H1 (cell line): ENCODE measurements around the gene IMPDH1.

ENCODE experiments used
- CREB1 ChIP-seq: IDR thresholded peaks from 2 replicates; pipeline ENCODE4 v1.6.1; 2012; ENCODE audit warnings: inconsistent platforms
- CTCF ChIP-seq, 3 experiments: IDR thresholded peaks; 1 replicate in 2 of 3; 2 replicates in 1 of 3; pipeline versions ENCODE4 v1.5.1 to v1.6.1; 2011; ENCODE audit warnings: low read length in 3 of 3, mild to moderate bottlenecking in 3 of 3, inconsistent platforms in 2 of 3, low read depth in 1 of 3, moderate library complexity in 1 of 3; ENCODE audit not compliant: insufficient read depth in 1 of 3; ENCODE audit errors: control extremely low read depth in 1 of 3
- POLR2A ChIP-seq, 2 experiments: IDR thresholded peaks; 1 replicate in 1 of 2; 2 replicates in 1 of 2; pipeline ENCODE4 v1.6.1; 2011; ENCODE audit warnings: low read depth in 2 of 2, low read length in 2 of 2, mild to moderate bottlenecking in 2 of 2; ENCODE audit errors: control extremely low read depth in 1 of 2
- SIN3A ChIP-seq, 2 experiments: IDR thresholded peaks in 1 of 2; conservative IDR thresholded peaks in 1 of 2; 2 replicates each; pipeline ENCODE4 v1.6.1; 2011 to 2012; ENCODE audit warnings: low read length in 2 of 2, improper control_type of control experiment in 1 of 2, low read depth in 1 of 2, mild to moderate bottlenecking in 1 of 2
- TAF1 ChIP-seq: IDR thresholded peaks from 2 replicates; pipeline ENCODE4 v1.6.1; 2011; ENCODE audit warnings: mild to moderate bottlenecking, low read depth, low read length

- TF ChIP-seq SIN3A (conservative IDR thresholded peaks at IDR 0.05 in 1 of 2, IDR thresholded peaks at IDR 0.05 in 1 of 2; ENCODE audit: low read depth in 1 of 2, low read length in 2 of 2) (no peak), CREB1 (no peak), CTCF (IDR thresholded peaks at IDR 0.05; ENCODE audit: control extremely low read depth in 1 of 3, insufficient read depth in 1 of 3, low read depth in 1 of 3, low read length in 3 of 3) (no peak), POLR2A (IDR thresholded peaks at IDR 0.05; ENCODE audit: control extremely low read depth in 1 of 2, low read depth in 2 of 2, low read length in 2 of 2) (no peak), TAF1 (no peak)
These were observed 20.6 kb downstream of the IMPDH1 start for GRCh38 chr7:128389085-128389617.
